DMS153 treated with DMSO at 0.1 percent for 48 hours (cell line): ENCODE data around the gene CD70.
"Not testable (repeated sequence)": the region's sequence is repeated elsewhere in the genome, so short reads cannot be mapped to it uniquely, and the experiment has no call there.

Experiments
- DNase-seq: peaks from one replicate; lab custom pipeline; 2025; ENCODE audit not compliant: unreplicated experiment; lab: John Stamatoyannopoulos, UW

Gene CD70

DNA sequence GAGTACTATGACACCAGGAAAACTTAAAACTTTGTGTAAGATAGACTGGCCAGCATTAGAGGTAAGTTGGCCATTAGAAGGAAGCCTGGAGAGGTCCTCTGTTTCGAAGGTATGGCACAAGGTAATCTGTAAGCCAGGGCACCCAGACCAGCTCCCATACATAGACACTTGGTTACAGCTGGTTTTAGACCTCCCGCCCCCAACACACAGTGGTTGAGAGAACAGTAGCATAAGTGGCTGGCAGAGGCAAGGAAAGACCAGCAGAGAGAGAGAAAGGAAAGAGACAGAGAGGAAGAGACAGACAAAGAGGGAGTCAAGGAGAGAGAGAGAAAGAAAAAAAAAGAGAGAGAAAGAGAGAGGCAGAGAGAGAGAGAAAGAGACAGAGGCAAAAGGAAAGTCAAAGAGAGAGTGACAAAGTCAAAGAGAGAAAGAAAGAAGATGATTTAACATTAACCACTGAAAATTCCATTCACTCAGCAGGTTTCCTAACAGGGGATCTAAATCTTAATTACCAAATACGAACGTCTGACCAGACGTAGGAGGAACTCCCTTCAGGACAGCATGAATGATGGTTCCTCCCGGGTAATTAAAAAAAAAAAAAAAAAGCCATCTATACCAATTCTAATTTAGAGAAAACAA, 7.4 kb upstream of the CD70 start:
- not testable (repeated sequence) for DNase-seq

DNA sequence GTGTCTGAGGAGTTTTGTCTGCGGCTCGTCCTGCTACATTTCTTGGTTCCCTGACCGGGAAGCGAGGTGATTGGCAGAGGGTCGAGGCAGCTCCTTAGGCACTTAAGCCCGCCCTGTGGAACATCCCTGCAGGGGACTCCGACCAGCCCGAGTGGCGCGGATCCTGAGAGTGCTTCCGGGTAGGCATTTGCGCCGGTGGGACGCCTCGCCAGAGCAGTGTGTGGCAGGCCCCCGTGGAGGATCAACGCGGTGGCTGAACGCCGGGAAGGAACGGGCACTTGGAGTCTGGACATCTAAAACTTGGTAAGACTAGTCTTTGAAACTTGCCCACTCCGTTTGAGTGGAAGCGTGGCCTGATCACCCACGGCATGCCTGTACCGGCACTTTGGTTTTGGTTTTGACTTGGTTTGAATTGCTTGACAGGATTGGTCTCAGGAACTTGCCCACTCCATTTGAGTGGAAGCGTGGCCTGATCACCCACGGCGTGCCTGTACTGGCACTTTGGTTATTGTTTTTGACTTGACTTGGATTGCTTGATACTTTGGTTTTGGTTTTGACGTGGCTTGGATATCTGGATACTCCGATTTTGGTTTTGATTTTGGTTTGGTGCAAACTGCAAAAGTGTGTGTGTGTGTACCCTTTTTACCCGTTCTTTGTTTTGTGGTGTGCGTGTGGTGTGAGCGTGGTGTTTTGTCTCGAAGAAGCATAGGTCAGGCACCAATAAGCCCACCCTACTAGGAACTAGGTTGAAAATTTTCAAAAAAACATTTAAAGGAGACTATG, 6.7 kb upstream of the CD70 start:
- not testable (repeated sequence) for DNase-seq

DNA sequence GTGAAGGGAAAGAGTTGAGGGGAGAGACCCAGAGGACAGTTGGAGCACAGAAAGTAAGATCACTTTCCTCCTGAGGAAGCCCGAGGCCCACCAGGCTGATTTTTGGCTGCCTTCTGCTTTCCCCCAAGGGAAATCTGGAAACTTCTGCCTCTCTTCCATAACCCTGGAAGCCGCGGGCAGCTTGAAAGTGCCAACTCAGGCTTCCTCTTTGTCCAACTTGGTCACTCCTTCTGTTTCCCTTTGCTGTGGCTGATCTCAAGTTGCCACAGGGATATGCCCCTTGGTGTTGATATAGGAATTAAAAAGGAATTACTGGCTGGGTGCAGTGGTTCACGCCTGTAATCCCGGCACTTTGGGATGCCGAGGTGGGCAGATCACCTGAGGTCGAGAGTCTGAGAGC, 5.7 kb upstream of the CD70 start:
- no peak for DNase-seq

DNA sequence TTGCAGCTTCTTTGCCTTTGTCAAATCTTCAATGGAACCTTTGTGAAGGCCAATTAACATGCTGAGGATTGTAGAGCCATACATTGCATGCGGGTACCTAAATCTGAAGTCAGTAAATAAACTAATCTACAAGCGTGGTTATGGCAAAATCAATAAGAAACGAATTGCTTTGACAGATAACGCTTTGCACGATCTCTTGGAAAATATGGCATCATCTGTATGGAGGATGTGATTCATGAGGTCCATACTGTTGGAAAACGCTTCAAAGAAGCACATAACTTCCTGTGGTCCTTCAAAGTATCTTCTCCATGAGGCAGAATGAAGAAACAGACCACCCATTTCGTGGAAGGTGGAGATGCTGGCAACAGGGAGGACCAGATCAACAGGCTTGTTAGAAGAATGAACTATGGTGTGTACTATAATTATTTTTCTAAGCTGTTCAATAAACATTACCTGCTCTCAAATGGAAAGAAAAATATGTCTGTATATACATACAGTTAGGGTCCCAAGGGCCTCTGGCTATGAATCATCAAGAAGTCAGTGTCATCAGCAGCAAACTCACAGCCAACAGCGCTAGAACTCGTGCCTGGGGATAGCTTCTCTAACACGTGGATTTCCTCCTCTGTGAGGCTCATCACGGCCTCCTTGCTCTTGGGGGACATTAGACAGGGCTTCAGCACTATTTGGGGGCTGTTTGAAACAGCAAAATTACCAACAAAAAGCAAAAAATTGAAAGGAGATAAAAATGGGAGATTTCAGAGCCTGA, 2.9 kb upstream of the CD70 start:
- no peak for DNase-seq

DNA sequence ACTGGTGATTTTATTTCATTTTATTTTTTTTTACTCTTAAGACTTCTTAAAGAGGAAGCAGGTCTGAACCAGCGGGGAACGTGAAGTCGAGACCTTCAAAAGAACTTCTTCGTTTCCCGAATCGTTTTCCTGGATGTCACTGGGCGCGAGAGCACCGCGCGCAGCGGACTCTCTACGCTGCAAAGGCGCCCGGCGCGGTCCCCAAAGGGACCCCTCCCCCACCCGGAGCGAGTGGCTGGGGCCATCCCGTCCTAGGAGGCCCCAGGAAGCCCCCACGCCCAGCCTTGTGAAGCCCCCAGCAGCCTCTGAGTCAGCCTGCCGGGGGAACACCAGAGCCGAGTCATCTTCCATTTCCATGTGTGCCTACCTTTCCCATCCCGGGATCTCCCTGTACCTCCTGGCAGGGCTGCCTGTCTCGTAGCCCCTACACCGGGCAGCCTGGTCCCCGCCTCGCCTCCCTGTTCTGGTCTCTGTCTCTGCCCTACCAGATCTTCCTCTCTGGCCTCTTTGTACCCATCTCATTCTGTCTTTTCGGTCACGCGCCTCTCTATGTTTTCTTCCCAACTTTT, 608 bp downstream of the CD70 start:
- no peak for DNase-seq

DNA sequence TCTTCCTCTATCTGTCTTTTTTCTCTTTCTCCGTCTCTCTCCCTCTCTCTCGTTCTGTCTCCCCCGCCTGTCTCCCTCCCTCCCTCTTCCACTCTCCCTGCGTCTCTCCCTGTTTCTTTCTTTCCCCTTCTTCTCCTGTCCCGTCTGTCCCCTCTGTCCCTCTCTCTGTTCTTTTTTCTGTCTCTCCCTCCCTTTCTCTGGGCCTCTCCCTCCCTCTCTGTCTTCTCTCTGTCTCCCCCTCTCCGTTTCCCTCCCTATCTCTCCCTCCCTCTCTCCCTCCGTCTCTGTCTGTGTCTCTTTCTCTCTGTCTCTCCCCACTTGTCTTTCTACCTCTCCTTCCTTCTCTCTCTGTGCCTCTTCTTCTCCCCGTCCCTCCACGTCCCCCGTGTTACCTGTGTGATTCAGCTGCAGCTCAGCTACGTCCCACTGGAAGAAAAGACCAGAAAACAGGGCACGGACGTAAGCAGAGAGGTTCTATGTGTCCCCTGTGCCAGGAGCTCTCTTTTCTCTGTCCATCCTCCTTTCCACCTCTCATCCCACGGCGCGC, 1.2 kb downstream of the CD70 start:
- DNase-seq, result no peak

DNA sequence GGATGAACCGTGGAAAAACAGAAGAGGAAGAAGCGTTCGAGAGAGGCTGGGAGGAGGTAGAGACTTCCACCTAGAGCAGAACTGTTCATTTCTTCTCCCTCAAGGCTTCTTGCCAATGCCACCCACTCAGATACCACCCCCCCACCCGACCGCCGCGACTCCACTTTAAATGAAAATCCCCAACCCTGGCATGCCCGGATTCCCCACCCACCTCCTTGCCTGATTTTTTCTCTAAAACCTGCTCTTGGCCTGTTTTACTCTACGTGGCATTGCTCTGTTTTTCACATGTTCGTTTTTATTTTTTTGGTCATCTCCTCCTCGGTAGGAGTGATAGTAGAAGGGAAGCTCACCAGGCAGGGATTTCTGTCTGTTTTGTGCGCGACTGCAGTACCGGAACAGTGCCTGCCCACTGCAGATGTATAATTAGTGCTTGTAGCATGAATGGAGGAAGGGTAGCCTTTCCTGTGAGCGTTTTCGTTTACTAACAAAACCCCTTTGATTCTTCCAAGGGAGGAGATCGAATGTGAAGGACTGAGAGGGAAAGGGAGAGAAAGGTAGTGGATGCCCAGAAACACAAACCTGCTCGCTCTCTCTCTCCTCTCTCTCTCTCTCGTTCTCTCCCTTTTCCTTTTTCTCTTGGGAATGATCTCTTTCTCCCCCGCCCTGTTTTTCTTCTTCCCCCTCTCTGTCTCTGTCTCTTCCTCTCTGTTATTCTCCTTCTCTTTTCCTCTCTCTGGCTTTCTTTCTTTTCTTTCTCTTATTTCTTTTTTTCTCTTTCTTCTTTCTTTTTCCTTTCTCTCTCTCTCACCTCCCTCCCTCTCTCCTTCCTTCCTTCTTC, 2.2 kb downstream of the CD70 start:
- DNase-seq, result no peak

DNA sequence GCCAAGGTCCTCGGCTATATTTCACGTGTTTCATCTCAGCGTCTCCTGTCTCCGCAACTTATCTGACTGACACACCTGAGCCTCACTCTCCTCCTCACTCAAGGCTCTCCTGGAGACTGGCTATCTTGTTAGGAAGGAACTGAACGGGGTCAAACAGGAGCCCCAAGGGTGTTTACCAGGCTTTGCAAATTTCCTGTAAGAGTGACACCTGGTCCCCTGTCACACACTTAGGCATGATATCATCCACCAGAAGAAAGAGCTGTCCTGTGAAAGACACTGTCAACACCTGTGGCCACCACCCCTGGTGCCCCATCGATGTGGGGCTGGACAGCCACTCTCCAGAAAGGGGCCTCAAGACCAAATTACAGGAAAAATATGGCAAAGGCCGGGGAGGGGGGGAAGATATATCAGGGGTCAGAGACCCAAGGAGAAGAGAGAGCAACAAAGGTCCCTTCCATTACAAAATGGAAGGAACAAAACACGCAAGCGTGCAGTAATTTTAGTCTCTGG, 2.9 kb downstream of the CD70 start:
- no peak for DNase-seq

DNA sequence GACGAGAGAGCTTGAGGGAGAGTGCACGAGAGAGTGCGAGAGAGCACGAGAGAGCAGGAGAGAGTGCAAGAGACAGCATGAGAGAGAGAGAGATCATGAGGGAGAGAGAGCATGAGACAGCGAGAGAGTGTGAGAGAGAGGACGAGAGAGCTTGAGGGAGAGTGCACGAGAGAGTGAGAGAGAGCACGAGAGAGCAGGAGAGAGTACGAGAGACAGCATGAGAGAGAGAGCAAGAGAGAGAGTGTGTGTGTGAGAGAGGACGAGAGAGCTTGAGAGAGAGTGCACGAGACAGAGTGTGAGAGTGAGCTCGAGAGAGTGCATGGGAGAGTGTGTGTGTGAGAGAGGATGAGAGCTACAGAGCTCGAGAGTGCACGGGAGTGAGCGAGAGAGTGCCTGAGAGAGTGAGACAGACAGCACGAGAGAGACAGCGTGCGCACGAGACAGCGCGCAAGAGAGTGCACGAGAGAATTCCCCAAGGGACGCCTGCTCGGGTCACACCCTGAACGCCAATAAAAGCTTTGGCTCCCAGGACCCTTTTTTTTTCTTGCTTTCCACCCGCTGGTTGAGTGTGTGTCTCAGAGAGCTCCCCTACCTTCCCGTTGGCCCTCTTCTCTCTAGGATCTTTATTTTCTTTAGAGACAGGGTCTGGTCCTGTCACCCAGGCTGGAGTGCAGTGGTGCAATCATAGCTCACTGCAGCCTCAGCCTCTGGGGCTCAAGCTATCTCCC, 3.7 kb downstream of the CD70 start:
- DNase-seq, result no peak

DNA sequence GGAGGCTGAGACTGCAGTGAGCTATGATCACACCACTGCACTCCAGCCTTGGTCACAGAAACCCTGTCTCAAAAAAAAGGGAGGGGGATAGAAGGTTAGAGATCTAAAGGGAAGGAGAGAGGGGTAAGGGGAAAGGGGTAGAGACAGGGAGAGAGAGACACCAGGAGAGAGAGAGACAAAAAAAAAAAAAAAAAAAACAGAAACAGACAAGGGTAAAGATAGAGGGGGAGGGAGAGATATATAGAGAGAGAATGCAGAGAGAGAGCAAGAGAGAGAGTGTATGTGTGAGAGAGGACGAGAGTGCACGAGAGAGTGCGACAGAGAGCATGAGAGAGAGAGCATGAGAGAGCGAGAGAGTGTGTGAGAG, 4.2 kb downstream of the CD70 start:
- no peak for DNase-seq

DNA sequence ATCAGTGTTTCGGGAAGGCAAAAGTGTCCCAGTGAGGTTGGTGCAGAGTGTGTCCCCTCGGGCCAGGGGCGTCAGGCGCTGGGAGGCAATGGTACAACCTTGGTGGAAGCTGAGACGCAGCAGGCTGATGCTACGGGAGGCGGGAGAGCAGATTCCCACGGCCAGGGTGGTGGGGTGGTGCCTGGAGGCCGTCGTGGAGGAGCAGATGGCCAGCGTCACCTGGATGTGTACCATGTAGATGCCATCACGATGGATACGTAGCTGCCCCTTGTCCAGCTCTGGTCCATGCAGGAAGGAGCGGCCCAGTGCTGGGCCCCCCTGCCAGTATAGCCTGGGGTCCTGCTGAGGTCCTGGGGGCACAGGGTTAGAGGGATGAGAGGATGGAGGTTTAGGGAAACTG, 4.9 kb downstream of the CD70 start:
- no peak for DNase-seq

DNA sequence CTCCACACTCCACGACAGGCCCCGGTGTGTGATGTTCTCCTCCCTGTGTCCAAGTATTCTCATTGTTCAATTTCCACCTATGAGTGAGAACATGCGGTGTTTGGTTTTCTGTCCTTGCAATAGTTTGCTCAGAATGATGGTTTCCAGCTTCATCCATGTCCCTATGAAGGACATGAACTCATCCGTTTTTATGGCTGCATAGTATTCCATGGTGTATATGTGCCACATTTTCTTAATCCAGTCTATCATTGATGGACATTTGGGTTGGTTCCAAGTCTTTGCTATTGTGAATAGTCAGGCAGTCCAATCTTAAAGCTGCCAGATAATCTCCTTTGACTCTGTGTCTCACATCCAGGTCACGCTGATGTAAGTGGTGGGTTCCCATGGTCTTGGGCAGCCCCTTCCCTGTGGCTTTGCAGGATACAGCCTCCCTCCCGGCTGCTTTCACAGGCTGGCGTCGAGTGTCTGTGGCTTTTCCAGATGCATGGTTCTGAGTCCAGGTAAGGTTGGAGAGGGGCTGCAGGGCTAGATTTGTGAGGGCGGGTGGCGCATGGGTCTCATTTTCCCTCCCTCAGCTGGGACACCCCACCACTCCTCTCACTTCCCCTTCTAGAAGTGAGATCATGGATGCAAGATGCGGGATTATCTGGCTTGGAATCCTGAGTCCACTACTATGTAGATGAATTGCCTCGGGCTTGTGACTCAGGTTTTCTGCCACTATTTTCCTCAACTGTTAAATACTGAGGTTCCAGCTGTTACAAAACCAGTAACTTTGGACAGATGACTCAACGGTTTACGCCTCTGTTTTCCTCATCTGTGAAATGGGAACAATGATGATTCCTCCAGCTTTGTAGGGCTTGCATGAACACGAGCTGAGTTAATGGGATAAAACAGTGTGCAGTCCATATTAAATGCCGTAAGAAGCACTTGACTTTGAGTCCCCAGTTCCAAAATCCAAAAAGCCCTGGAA, 8.2 kb downstream of the CD70 start:
- not testable (repeated sequence) for DNase-seq

DNA sequence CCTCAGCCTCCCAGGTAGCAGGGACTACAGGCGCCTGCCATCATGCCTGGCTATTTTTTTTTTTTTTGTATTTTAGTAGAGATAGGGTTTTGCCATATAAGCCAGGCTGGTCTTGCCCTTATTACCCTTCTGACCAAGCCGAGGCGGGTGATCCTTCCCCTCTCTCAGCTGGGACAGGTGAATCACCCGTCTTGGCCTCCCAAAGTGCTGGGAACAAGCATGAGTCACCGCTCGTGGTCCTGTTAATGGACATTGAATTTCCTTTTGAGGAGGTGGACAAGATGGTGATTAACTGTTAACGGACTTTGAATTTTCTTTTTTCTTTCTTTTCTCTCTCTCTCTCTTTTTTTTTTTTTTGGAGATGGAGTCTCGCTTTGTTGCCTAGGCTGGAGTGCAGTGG, 10.6 kb downstream of the CD70 start:
- no peak for DNase-seq

DNA sequence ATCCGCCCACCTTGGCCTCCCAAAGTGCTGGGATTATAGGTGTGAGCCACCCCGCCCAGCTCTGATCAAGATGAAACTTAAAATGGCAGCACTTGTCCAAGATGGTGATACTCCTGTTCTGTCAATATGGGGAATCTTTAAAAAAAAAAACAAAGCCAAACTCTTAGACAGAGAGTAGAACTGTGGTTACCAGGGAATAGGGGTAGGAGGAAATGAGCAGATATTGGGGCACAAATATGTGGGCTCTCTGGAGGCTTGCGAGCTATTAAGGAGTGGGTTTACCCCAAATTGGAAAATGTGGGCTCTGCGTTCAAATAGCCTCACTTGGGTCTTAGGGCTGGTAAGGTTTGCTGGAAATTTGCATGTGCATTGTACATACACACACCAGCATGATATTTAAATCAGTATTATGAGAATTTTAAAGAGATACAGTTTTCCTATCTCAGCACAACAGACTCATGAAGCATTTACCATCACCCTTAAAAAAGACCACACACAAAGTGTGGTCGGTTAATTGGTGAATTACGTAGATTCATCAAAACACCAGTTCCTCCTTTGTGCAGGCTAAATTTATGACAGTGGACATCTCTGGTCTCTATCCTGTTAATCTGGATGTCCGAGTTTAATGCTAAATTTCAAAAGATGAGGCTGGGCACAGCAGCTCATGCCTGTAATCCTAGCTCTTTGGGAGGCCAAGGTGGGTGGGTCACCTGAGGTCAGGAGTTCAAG, 11.3 kb downstream of the CD70 start:
- no peak for DNase-seq

DNA sequence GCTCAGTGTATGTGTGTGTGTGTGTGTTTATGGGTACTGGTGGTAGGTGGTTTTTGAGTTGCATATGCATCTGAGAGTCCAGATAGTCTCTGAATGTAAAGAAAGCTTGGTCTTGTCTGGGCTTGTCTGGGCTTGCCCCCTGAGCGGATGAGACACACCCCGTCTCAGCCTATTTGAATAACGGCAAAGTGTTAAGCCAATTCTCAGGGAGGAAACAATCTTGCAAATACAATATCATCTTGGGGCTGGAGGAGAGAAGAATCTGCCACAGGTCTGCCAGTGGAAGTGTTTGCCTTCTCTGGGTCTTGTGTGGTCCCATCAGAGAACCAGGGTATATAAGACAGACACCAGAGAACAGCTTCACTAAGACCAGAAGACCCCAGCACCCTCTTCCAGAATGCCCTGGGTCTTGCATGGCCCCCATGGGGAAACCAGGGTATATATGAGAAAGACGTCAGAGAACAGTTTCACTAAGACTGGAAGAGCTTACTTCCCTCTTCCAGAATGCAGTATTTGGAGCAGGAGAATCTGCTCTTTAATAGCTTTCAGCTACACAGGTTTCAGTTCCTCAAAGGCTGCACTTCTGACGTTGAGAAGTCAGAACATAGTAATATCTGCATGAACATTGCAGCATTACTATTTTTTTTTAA, 13.3 kb downstream of the CD70 start:
- DNase-seq, result no peak

DNA sequence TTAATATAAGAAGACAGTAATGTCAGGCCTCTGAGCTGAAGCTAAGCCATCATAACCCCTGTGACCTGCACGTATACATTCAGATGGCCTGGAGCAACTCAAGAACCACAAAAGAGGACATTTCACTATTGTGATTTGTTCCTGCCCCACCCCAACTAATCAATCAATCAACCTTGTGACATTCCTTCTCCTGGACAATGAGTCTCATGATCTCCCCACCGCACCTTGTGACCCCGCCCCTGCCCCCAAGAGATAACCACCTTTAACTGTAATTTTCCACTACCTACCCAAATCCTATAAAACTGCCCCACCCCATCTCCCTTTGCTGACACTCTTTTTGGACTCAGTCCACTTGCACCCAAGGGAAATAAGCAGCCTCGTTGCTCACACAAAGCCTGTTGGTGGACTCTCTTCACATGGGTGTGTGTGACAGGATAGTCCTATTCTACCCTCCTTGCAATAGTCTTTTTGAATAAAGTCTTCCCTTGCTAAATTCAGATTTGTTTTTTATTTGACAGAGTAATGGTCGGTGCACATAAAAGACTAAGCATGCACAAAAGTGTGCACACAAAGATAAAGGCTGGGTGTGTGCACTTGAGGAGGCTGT, 14.0 kb downstream of the CD70 start:
- DNase-seq, result no peak

DNA sequence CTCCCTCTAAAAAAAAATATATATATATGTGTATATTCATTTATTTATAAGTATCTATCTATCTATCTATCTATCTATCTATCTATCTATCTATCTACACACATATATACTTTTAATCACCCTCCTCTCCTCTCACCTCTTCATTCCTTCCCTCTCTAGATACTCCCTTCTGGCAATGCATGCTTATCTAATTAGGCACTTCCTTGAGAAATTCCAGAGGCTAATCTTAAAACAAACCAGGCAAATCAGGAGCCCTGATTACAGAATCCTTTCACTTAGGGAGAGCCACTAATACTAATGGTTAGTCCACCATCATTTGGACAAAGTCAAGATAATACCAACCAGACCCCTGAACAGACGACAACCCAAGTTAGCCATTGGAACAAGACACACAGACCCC, 17.6 kb downstream of the CD70 start:
- no peak for DNase-seq
